ENCODE results near the gene EOMES. TPM values are rescaled to one million over a fixed set of nuclear protein-coding genes. Genes with fewer than 3 reads are reported as not detected.

EOMES gene
- total RNA-seq, 2 donors from 2014 or later: 0.29 to 1.7 TPM

DNA sequence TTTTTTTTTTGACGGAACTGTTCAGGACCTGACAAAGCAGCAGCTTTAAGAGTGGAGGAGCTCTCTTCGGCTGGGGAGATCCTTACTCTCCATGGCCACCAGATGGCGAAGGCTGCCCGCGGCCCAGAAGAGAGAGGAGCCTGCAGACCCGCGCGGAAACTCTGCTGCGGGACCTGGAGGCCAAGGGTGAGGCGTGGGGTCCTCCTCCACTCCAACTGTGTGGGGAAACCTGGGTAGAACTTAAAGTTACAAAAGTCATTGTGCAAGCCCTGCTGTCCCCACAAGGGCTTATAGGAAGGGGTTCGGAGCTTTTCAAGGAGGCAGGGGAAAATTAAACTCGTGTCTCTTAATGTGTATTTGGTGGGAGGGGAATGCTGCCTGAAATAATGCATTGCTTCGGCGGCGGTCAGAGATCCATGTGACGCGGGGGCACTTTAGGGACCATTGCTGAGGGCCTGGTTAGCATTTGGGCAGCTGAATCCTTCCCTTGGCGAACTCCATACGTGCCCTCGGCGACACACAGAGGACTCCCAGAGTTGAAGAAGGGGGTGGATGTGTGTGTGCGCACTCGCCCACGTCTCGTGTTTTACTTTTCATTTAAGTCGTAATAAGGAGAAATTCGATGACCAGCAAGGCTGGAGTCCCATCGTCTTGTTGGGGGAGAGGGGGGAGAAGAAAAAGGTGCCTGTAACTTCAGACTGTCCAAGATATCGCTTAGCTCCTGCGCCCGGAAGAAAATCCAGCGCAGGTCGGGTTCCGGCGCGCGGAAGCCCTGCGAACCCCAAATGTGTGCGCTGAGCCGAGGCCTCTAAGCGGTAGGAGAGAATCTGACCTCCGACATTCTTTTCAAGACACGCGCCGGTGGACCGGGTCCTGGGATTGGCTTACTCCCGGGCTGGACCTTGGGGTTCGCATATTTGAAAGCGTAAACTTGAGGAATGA, 9.7 kb downstream of the EOMES start:
- peak overlapping the region; percentile 12 to 28 for H3K27ac Mint-ChIP-seq

DNA sequence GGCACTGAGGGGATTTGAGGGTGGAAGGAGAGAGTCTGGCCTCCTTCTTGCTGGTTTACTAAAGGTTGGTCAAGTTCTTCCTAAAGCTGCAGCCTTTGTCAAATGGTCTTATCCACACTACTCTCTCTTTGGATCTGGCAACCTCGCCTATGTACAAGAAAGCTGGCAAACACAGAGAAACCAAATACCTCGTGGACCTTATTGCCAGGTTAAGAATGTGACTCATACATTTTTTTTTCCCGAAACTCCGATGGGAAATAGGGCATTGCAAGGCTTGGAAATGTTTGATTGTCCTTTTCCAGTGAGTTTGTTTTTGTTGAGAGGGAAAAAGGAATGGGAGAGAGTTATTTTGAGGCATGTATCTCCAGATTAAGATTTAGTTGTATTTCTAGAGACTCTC, 13.9 kb downstream of the EOMES start:
- ATAC-seq (no peak), DNase-seq (ENCODE audit: low spot score in 2 of 2) (no peak)
- peaks cover 9 to 14% of the 10 kb centered on the region in 2 donors for H3K36me3 Mint-ChIP-seq

More for the DNA sequence above, 9.7 kb downstream of the EOMES start:
- peak; percentile 94 to 96 for ATAC-seq
- H3K9me3 Mint-ChIP-seq: no peaks in the 10 kb centered on the region
- peak; percentile 74 to 76 for DNase-seq (ENCODE audit: low spot score in 2 of 2)
- H3K36me3 Mint-ChIP-seq: peaks cover 9 to 27% of the 10 kb centered on the region in 2 donors

DNA sequence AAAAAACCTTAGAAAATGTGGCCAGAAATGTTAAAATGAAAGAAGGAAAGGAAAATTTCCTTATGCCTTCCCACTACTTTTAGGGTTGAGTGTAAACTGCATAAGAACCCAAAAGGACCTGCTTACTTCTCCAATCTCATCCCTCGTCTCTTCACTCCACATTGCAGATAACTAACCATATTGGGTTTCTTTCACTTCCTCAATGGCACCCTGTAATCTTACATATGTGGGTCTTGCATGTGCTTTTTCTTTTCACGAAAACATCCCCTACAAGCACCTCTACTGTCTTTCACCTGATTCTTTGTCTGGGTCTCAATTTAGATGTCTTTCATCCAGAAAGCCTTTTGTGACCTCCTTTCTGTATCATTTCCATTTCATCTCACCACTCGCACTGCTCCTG, 23.1 kb downstream of the EOMES start:
- no peak for ATAC-seq
- no peaks in the 10 kb centered on the region for H3K36me3 Mint-ChIP-seq

More for the DNA sequence above, 13.9 kb downstream of the EOMES start:
- H3K27ac Mint-ChIP-seq: no peak overlapping the region
- H3K9me3 Mint-ChIP-seq: no peaks in the 10 kb centered on the region

DNA sequence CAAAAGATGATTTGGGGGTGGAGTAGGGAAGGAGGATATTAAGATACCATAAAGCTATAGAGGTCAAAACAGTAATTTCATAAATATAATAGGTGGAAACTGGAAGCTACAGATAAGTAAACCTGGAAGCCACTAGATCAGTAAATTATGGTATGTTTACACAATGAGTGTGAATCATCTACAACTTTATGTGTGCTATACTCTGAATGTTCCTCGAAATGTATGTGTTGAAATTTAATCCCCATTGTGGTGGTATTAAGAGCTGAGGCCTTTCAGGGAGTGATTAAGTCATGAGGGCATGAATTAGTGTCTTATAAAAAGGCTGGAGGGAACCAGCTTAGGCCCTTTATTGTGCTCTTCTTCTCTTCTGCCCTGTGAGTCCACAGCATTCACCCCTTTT, 25.2 kb downstream of the EOMES start:
- no peak for ATAC-seq
- no peak for DNase-seq (ENCODE audit: low spot score in 2 of 2)
- Mint-ChIP-seq H3K9me3 (peaks cover 0 to 4% of the 10 kb centered on the region in 2 donors), H3K27ac (no peak overlapping the region), H3K36me3 (no peaks in the 10 kb centered on the region)

More for the DNA sequence above, 23.1 kb downstream of the EOMES start:
- peaks cover 0 to 4% of the 10 kb centered on the region in 2 donors for H3K9me3 Mint-ChIP-seq
- DNase-seq (ENCODE audit: low spot score in 2 of 2): no peak
- H3K27ac Mint-ChIP-seq: no peak overlapping the region

DNA sequence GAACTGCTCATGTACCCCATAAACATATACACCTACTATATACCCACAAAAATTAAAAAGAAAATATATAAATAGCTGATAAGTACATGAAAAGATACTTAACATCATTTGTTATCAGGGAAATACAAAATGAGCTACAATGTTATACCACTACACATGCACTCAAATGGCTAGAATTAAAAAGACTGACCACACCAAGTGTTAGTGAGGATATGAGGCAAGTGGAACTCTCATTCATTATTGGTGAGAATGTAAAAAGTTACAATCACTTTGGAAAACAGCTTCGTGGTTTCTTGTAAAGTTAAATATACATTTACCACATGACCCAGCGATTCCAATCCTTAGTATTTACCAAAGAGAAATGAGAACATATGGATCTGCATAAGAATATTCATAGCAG, 26.5 kb downstream of the EOMES start:
- ATAC-seq: no peak
- peaks cover 6% of the 10 kb centered on the region in 2 donors for H3K36me3 Mint-ChIP-seq
- no peak overlapping the region for H3K27ac Mint-ChIP-seq
- DNase-seq (ENCODE audit: low spot score in 2 of 2): no peak
- peaks cover 5 to 9% of the 10 kb centered on the region in 2 donors for H3K9me3 Mint-ChIP-seq

DNA sequence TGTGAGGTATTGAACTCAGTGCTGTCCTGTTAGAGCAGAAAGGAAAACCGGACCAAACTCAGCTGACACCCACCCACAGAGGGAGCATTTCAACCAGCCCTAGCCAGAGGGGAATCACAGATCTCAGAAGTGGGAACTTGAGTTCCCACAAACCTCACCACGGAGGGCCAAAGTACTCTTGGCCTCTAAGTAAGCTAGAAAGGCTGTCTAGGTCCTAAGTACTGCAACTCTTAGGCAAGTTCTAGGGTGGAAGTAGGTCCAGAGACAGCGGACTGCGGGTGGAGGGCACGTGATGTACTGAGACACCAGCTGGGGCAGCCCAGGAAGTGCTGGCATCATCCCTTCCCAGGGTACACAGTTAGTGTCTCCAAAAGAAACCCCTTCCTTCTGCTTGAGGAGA, 34.1 kb downstream of the EOMES start:
- no peak for DNase-seq (ENCODE audit: low spot score in 2 of 2)
- no peak for ATAC-seq
- Mint-ChIP-seq H3K36me3 (peaks cover 6 to 27% of the 10 kb centered on the region in 2 donors), H3K9me3 (peaks cover 6% of the 10 kb centered on the region in 2 donors), H3K27ac (no peak overlapping the region)

DNA sequence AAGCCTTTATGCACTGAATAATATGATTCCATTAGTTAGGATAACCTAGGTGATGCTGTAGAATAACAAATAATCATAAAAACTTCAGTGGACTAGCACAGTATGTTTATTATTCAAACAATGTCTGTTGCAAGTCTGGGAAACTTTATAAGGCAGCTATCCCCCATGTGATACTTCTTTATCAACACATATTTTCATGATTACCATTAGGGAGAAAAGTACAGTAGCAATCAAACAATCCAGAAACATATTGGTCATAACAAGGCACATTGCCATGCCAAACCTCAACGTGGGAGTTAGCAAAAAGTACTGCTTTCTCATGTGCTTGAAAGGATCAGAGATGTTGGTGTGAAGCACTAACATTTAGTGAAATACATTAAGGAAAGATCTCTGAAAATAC, 35.5 kb downstream of the EOMES start:
- DNase-seq (ENCODE audit: low spot score in 2 of 2): no peak
- Mint-ChIP-seq H3K27ac (no peak overlapping the region), H3K9me3 (peaks cover 6% of the 10 kb centered on the region in 2 donors), H3K36me3 (peaks cover 6 to 27% of the 10 kb centered on the region in 2 donors)
- no peak for ATAC-seq

DNA sequence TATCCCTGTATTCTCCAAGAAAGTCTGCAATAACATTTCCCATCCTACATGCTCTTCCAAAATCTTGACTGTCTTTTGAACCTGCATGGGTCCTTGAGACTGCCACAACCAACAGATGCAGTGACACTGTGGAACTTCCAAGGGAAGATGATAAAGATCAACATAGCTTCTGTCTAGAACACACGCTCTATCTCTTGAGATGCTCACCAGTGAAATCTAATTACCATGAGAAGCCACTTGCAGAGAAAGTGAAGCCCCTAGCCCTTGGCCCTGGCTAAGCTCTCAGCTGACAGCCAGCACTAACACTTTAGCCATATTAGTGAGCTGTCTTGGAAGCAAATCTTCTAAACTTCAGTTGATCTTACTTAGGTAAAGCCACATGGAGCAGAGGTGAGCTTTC, 36.6 kb downstream of the EOMES start:
- Mint-ChIP-seq H3K9me3 (no peaks in the 10 kb centered on the region), H3K27ac (no peak overlapping the region), H3K36me3 (peaks cover 0 to 19% of the 10 kb centered on the region in 2 donors)
- no peak for ATAC-seq
- no peak for DNase-seq (ENCODE audit: low spot score in 2 of 2)

DNA sequence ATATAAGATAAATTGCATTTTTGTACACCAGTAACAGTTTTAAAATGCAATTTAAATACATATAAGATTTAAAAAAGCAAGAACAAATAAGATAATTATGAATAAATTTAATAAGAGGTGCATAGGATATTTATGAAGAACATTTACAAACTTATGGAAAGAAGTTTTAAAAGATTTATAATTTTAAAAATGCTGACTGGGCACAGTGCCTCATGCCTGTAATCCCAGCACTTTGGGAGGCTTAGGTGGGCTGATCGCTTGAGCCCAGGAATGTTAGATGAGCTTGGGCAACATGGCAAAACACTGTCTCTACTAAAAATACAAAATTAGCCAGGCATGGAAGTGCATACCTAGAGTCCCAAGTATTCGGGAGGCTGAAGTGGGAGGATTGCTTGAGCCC, 37.8 kb downstream of the EOMES start:
- H3K36me3 Mint-ChIP-seq: peaks cover 0 to 10% of the 10 kb centered on the region in 2 donors
- no peak overlapping the region for H3K27ac Mint-ChIP-seq
- DNase-seq (ENCODE audit: low spot score in 2 of 2): no peak
- H3K9me3 Mint-ChIP-seq: no peaks in the 10 kb centered on the region
- ATAC-seq: no peak

DNA sequence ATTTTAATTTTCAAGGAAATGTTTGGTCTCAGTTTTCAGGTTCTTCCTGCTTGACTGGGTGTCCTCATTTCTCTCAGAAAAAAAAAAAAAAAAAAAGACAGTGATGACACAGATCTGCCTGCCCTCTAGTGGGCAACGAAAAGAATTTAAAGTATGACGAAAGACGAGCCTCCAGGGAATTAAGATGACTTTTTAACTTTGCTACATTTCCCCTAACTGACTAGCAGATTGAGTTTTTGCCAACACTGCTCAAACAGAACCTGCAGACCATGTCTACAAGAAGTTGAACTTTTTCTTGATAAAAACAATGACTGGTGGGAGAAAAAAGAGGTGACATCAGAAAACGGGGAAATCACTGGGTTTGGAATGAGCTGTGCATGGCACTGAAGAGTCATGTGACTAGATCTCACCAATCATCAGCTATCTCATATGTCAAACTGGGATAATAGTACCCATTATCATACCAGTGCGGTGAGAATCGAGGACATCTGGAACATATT, 40.8 kb downstream of the EOMES start:
- ATAC-seq: peak; percentile 53 to 86
- peak in 1 of 2 donors; percentile 20 for DNase-seq (ENCODE audit: low spot score in 2 of 2)
- H3K27ac Mint-ChIP-seq: peak overlapping the region; percentile 73 to 84
- no peaks in the 10 kb centered on the region for H3K36me3 Mint-ChIP-seq
- no peaks in the 10 kb centered on the region for H3K9me3 Mint-ChIP-seq

DNA sequence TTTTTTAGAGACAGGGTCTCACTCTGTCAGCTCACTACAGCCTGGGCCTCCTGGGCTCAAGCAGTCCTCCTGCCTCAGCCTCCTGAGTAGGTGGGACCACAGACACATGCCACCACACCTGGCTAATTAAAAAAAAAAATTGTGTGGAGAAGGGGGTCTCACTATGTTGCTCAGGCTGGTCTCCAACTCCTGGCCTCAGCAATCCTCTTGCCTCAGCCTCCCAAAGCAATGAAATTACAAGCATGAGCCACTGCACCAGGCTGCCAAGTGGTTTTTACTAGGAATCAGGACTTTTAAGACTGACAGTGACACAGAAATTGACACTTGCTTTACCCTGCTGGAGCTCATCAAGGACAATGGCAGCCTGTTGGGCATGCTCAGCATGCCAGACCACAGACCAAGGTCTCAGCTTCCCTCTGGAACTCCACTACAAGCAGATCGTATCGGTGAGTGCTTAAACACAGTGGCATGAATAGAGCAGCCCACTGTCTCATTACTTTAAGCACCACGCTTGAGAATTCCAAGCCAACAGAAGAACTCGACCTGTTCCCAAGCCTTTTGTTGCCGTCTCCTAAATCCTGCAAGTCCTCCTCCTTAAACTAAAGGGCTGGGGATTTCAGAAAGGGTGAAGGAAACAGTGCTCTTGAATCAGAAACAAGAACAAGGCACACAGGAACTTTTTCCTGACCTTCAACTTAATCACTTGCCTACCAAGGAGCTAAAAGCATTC, 41.4 kb downstream of the EOMES start:
- DNase-seq (ENCODE audit: low spot score in 2 of 2) (no peak), ATAC-seq (peak in 1 of 2 donors; percentile 9)
- H3K36me3 Mint-ChIP-seq: no peaks in the 10 kb centered on the region
- peak overlapping the region in 1 of 2 donors; percentile 84 for H3K27ac Mint-ChIP-seq
- H3K9me3 Mint-ChIP-seq: no peaks in the 10 kb centered on the region

DNA sequence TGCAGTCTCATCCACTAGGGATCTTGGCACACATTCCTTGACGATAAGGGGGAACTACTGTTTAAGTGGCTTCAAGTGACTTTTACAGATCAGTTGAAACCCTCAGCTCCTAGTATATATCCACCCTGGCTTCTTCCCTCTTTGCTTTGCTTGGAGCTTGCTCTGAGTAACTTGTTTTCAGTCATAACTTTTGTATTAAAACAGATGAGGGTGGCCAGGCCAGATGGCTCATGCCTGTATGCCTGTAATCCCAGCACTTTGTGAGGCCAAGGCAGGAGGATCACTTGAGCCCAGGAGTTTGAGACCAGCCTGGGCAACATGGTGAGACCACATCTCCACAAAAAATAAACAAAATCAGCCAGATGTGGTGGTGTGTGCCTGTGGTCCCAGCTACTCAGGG, 42.4 kb downstream of the EOMES start:
- Mint-ChIP-seq H3K27ac (no peak overlapping the region), H3K36me3 (no peaks in the 10 kb centered on the region), H3K9me3 (no peaks in the 10 kb centered on the region)
- DNase-seq (ENCODE audit: low spot score in 2 of 2) (no peak), ATAC-seq (no peak)

DNA sequence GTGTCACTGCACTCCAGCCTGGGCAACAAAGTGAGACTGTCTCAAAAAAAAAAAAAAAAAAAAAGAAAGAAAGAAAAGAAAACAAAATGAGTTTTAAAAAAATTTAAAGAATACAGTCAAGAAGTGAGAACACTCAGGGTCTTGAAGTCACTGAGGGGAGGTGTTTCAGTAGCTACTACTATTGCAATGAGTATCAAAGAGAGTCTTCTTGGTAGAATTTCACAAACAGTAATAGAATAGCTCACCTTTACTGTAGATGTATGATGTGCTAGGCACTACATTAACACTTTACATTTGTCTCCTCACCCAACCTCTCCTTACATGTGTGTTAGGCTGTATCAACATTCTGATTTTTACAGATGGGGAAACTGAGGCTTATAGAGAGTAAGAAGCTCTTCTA, 43.9 kb downstream of the EOMES start:
- Mint-ChIP-seq H3K27ac (peak overlapping the region in 1 of 2 donors; percentile 37), H3K9me3 (no peaks in the 10 kb centered on the region), H3K36me3 (no peaks in the 10 kb centered on the region)
- DNase-seq (ENCODE audit: low spot score in 2 of 2) (no peak), ATAC-seq (peak; percentile 43 to 90)

DNA sequence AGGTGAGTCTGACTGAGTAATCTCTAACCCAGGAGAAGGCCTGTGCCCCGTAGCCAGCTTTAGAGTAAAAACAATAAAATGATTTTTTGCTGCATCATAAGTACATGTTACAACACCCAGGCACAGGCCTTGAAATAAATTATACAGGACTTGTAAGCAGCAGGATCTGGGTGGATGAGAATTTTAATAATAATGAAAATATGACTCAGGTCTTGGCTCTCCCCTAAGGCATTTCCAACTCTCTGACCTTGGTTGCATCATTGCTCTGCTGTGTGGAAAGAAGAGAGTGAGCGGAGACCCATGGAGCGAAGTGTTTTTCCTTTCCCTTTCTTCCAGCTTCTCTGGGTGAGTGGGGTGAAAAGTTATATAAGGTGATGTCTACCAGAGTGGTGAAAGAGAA, 44.6 kb downstream of the EOMES start:
- Mint-ChIP-seq H3K27ac (peak overlapping the region in 1 of 2 donors; percentile 32), H3K9me3 (no peaks in the 10 kb centered on the region), H3K36me3 (no peaks in the 10 kb centered on the region)
- DNase-seq (ENCODE audit: low spot score in 2 of 2) (no peak), ATAC-seq (peak in 1 of 2 donors; percentile 23)

DNA sequence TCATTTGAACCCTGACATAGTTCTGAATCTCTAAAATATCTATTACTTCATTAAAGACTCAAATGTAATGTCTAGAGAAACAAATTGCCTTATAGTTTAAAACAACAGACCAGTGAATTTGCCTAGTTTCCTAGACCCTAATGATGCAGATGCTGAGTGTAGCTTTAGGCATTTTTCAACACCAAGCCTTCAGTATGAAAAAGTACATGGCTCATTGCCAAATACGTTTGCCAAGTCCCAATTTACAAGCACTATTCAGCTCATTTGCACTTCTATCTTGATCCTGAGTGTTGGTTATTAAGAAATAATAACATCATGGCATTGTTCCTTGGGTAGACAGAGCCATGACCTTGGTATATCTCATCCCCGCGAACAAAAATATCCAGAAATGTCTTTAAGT, 46.8 kb downstream of the EOMES start:
- no peaks in the 10 kb centered on the region for H3K9me3 Mint-ChIP-seq
- no peak overlapping the region for H3K27ac Mint-ChIP-seq
- ATAC-seq (no peak), DNase-seq (ENCODE audit: low spot score in 2 of 2) (no peak)
- H3K36me3 Mint-ChIP-seq: no peaks in the 10 kb centered on the region

DNA sequence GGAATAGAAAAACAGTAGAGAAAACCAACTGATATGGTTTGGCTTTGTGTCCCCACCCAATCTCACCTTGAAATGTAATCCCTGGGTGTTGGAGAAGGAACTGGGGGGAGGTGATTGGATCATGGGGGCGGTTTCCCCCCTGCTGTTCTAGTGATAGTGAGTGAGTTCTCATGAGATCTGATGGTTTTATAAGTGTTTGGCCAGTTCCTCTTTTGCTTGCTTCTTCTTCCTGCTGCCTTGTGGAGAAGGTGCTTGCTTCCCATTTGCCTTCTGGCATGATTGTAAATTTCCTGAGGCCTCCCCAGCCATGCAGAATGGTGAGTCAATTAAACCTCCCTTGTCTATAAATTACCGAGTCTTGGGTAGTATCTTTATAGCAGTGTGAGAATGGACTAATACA, 48.4 kb downstream of the EOMES start:
- ATAC-seq: no peak
- Mint-ChIP-seq H3K9me3 (no peaks in the 10 kb centered on the region), H3K36me3 (no peaks in the 10 kb centered on the region), H3K27ac (no peak overlapping the region)
- no peak for DNase-seq (ENCODE audit: low spot score in 2 of 2)

DNA sequence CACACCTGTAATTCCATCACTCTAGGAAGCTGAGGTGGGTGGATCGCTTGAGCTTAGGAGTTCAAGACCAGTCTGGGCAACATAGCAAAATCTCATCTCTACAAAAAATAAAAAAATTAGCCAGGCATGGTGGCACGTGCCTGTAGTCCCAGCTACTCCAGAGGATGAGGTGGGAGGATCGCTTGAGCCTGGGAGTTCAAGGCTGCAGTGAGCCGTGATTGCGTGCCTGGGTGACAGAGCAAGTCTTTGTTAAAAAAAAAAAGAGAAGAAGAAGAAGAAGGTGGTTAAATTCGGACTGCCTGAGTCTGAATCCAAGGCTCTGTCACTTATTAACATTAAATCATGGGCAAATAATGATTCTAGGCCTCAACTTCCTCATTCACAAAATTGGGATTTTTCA, 51.0 kb downstream of the EOMES start:
- no peak for DNase-seq (ENCODE audit: low spot score in 2 of 2)
- Mint-ChIP-seq H3K36me3 (no peaks in the 10 kb centered on the region), H3K27ac (no peak overlapping the region), H3K9me3 (no peaks in the 10 kb centered on the region)
- ATAC-seq: no peak

Measured in activated naive CD4-positive, alpha-beta T cell treated with anti-CD3 and anti-CD28 coated beads, Interleukin-2, amount 50 U/mL, for 72 hours (primary cell).